Brain microvascular endothelial cell (primary cell): ENCODE data around the gene NFAM1.

Source experiments
- DNase-seq: peaks from one replicate; pipeline ENCODE4 v3.0.0-alpha.2; 2020
- H3K27ac ChIP-seq: fragments of 250-450 bp; sonication (Bioruptor Pico); 2 replicates; pipeline ENCODE4 v1.5.1; 2020; ENCODE audit warnings: mild to moderate bottlenecking, moderate library complexity
- H3K27me3 ChIP-seq: fragments of 250-450 bp; sonication (Bioruptor Pico); replicated peaks from 2 replicates; pipeline ENCODE4 v1.5.1; 2020; ENCODE audit warnings: mild to moderate bottlenecking
- H3K36me3 ChIP-seq: fragments of 250-450 bp; sonication (Bioruptor Pico); replicated peaks from 2 replicates; pipeline ENCODE4 v1.5.1; 2020; ENCODE audit warnings: mild to moderate bottlenecking
- H3K4me3 ChIP-seq: 2 replicates; pipeline ENCODE4 v1.5.1; 2011; ENCODE audit warnings: low read depth, mild to moderate bottlenecking, control low read depth, low read length, moderate library complexity
- in situ Hi-C: cut with HindIII; loops from 2 replicates; pipeline ENCODE4 v1.10.0; 2017; ENCODE audit warnings: low sequenced_read_pairs, low pct_ligation_motif_present
- TF ChIP-seq, protein P1 (sequence below): IDR thresholded peaks from 2 replicates; pipeline ENCODE4 v1.5.1; 2011; ENCODE audit warnings: low read depth, mild to moderate bottlenecking, moderate library complexity, low read length, control low read depth, inconsistent platforms; ENCODE audit errors: missing control alignments

Gene NFAM1

GRCh38 chr22:42428025-42428424 lies 4.2 kb downstream of the NFAM1 start:
- TF ChIP-seq, protein P1, sequence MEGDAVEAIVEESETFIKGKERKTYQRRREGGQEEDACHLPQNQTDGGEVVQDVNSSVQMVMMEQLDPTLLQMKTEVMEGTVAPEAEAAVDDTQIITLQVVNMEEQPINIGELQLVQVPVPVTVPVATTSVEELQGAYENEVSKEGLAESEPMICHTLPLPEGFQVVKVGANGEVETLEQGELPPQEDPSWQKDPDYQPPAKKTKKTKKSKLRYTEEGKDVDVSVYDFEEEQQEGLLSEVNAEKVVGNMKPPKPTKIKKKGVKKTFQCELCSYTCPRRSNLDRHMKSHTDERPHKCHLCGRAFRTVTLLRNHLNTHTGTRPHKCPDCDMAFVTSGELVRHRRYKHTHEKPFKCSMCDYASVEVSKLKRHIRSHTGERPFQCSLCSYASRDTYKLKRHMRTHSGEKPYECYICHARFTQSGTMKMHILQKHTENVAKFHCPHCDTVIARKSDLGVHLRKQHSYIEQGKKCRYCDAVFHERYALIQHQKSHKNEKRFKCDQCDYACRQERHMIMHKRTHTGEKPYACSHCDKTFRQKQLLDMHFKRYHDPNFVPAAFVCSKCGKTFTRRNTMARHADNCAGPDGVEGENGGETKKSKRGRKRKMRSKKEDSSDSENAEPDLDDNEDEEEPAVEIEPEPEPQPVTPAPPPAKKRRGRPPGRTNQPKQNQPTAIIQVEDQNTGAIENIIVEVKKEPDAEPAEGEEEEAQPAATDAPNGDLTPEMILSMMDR = no peak
- Histone ChIP-seq H3K27ac (no peak overlapping the region), H3K27me3 (peaks cover 34% of the 10 kb centered on the region), H3K36me3 (no peaks in the 10 kb centered on the region), H3K4me3 (no peak overlapping the region)
- in situ Hi-C loops = no loop called here
- no peak for DNase-seq

- DNase-seq = no peak
- H3K36me3 ChIP-seq = no peaks in the 10 kb centered on the region
- TF ChIP-seq, protein P1 = no peak
- no peak overlapping the region for H3K4me3 ChIP-seq
- peaks cover 25% of the 10 kb centered on the region for H3K27me3 ChIP-seq
- in situ Hi-C loops = no loop called here
- H3K27ac ChIP-seq = no peak overlapping the region
Measured at GRCh38 chr22:42427167-42427566, 5.0 kb downstream of the NFAM1 start.

DNA sequence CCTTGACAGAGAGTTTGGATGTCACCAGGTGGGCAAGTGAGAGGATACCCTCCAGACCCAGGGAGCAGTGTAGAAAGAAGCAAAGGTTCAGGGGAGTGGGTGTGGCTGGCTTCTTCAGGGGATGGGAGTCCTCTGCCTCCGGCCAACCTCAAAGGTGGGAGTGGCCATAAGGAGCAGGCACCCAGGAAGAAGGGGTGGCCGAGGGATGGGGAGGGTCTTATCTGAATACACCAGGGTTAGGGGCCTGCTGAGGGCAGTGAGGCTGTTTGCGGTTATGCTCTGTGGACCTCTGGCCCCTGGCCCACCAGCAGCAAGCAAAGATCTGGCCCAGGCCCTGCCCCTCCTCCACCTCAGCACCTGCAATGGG lies 6.2 kb downstream of the NFAM1 start:
- Histone ChIP-seq H3K4me3 (no peak overlapping the region), H3K27ac (no peak overlapping the region), H3K36me3 (no peaks in the 10 kb centered on the region), H3K27me3 (peaks cover 17% of the 10 kb centered on the region)
- in situ Hi-C loops = no loop called here
- DNase-seq = no peak
- TF ChIP-seq, protein P1 = no peak

DNA sequence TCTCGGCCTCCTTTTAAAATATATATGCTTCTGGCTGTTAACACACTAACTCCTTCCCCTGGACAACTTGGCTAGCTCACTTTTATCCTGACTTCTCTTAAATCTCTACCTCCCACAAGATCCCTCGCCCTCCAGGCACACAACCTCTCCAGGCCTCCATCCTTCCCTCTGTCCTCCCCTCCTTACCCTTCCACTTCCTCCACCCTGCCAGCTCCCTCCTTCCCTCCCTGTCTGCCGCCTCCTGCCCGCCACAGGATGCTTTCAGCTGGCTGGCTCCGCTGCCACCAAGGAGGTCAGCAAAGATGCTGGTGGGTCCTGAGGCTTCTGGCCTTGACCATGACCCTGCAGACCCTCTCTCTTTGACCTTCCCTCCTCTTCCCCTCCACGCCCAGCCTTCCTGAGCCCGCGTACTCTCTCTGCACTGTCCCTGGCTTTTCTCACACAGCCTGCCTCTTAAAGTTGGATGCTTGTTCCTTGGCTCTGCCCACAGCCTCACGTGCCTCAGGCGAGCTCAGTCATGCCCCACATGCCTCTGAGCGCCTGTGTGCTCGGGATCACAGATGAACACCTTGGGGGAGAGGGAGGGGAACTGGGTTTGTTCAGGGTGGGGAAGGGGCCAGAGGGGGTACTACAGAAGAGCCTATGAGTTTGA lies 6.7 kb downstream of the NFAM1 start:
- TF ChIP-seq, protein P1 = no peak
- Histone ChIP-seq H3K36me3 (no peaks in the 10 kb centered on the region), H3K27ac (no peak overlapping the region), H3K27me3 (peaks cover 13% of the 10 kb centered on the region), H3K4me3 (no peak overlapping the region)
- in situ Hi-C loops = no loop called here
- DNase-seq = no peak

GRCh38 chr22:42419243-42419881 lies 12.8 kb downstream of the NFAM1 start:
- H3K36me3 ChIP-seq = no peaks in the 10 kb centered on the region
- no peak overlapping the region for H3K4me3 ChIP-seq
- DNase-seq = no peak
- TF ChIP-seq, protein P1 = no peak
- H3K27ac ChIP-seq = no peak overlapping the region
- peaks cover 12% of the 10 kb centered on the region for H3K27me3 ChIP-seq
- in situ Hi-C loops = no loop called here
